Measurements from ENCODE around the gene FABP3. TPM values are rescaled to one million over a fixed set of nuclear protein-coding genes. Genes with fewer than 3 reads are reported as not detected.

The FABP3 gene
- total RNA-seq, 3 donors from 2014 or later (not counting 1 experiment from before 2014, with no cell fraction given) = not detected

DNA sequence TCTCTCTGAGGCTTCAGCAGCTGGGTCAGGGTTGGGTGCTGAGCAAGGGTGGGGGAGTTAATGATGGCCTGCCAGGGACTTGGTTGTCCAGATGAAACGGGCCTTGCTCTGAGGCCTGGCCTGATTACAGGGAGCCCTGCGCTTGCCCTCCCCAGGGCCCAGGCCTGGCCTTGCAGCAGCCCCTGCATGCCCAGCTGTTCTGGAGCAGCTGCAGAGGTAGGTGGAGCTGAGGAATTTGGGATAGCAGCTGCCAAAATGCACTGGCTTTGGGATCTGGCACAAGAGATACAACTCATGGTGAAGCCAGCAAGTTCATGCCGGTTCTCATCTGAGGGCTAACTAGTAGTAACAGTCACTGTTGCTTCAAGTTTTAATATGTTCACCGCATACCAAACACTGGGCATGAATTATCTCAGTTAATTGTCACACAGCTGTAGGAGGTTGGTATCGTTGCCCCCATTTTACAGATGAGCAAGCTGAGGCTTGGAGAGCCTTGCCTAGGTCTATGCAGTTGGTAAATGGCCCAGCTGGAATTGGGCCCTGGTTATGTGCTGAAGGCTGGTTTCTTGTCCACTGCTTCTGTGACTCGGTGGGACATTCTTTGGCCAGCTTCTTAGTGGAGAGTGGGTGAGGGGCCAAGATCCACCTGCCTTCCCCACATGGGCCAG lies 32.8 kb upstream of the FABP3 start:
- Histone ChIP-seq H3K4me1 (ENCODE audit: control insufficient read depth, insufficient read depth, low read length) (no peaks in the 10 kb centered on the region), H3K36me3 (ENCODE audit: control insufficient read depth, insufficient read depth, low read length) (no peaks in the 10 kb centered on the region), H3K27me3 (ENCODE audit: control insufficient read depth, insufficient read depth, low read length) (peaks cover under 1% of the 10 kb centered on the region), H3K4me3 (ENCODE audit: low read length) (no peak overlapping the region), H3K9me3 (ENCODE audit: control insufficient read depth, insufficient read depth, low read length) (no peaks in the 10 kb centered on the region), H3K27ac (ENCODE audit: low read length) (no peak overlapping the region)
- TF ChIP-seq, protein P1, sequence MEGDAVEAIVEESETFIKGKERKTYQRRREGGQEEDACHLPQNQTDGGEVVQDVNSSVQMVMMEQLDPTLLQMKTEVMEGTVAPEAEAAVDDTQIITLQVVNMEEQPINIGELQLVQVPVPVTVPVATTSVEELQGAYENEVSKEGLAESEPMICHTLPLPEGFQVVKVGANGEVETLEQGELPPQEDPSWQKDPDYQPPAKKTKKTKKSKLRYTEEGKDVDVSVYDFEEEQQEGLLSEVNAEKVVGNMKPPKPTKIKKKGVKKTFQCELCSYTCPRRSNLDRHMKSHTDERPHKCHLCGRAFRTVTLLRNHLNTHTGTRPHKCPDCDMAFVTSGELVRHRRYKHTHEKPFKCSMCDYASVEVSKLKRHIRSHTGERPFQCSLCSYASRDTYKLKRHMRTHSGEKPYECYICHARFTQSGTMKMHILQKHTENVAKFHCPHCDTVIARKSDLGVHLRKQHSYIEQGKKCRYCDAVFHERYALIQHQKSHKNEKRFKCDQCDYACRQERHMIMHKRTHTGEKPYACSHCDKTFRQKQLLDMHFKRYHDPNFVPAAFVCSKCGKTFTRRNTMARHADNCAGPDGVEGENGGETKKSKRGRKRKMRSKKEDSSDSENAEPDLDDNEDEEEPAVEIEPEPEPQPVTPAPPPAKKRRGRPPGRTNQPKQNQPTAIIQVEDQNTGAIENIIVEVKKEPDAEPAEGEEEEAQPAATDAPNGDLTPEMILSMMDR (IDR thresholded peaks at IDR 0.05) = no peak
- H3K4me1 Mint-ChIP-seq = no peaks in the 10 kb centered on the region
- no peak for ATAC-seq
- intact Hi-C loops (cut with micrococcal nuclease) = no loop called here
- WGBS (ENCODE audit: insufficient coverage) = 94% methylated on average over 6 of the region's 6 CpGs
- no peak overlapping the region for H3K27ac Mint-ChIP-seq
- no peak overlapping the region for H3K4me3 Mint-ChIP-seq
- peaks cover 20 to 21% of the 10 kb centered on the region in 2 donors for H3K27me3 Mint-ChIP-seq (ENCODE audit: low read depth in 2 of 2)
- DNase-seq = no peak
- no peaks in the 10 kb centered on the region for H3K9me3 Mint-ChIP-seq
- H3K36me3 Mint-ChIP-seq = no peaks in the 10 kb centered on the region

DNA sequence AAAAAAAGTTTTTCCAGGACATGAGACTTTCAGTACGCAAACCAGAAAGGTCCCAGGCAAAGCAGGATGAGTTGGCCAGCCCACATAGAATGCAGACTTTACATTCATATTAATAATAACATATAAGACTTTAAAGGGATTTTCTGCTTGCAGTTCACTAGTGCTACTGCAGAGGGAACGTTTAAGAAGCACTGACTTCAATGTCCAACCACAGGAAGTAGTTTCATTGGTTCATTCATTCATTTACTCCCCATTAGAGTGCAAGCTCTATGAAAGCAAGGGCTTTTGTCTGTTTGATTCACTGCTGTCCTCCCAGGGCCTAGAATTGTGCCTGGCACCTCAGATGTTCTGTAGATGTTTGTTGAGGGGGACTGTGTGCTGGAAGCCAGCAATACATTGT lies 28.4 kb upstream of the FABP3 start:
- TF ChIP-seq, protein P1 (IDR thresholded peaks at IDR 0.05) = no peak
- H3K9me3 ChIP-seq (ENCODE audit: control insufficient read depth, insufficient read depth, low read length) = no peaks in the 10 kb centered on the region
- H3K4me1 Mint-ChIP-seq = peaks cover 0 to 5% of the 10 kb centered on the region in 2 donors
- no peak overlapping the region for H3K4me3 ChIP-seq (ENCODE audit: low read length)
- no peaks in the 10 kb centered on the region for H3K27me3 ChIP-seq (ENCODE audit: control insufficient read depth, insufficient read depth, low read length)
- ATAC-seq (no peak), DNase-seq (no peak)
- 55% methylated on average over 2 of the region's 2 CpGs for WGBS (ENCODE audit: insufficient coverage)
- intact Hi-C loops (cut with micrococcal nuclease) = no loop called here
- no peak overlapping the region for H3K27ac ChIP-seq (ENCODE audit: low read length)
- no peak overlapping the region for H3K4me3 Mint-ChIP-seq
- H3K27me3 Mint-ChIP-seq (ENCODE audit: low read depth in 2 of 2) = peaks cover 0 to 10% of the 10 kb centered on the region in 2 donors
- H3K9me3 Mint-ChIP-seq = no peaks in the 10 kb centered on the region
- no peaks in the 10 kb centered on the region for H3K4me1 ChIP-seq (ENCODE audit: control insufficient read depth, insufficient read depth, low read length)
- H3K36me3 Mint-ChIP-seq = no peaks in the 10 kb centered on the region
- no peaks in the 10 kb centered on the region for H3K36me3 ChIP-seq (ENCODE audit: control insufficient read depth, insufficient read depth, low read length)
- H3K27ac Mint-ChIP-seq = no peak overlapping the region

DNA sequence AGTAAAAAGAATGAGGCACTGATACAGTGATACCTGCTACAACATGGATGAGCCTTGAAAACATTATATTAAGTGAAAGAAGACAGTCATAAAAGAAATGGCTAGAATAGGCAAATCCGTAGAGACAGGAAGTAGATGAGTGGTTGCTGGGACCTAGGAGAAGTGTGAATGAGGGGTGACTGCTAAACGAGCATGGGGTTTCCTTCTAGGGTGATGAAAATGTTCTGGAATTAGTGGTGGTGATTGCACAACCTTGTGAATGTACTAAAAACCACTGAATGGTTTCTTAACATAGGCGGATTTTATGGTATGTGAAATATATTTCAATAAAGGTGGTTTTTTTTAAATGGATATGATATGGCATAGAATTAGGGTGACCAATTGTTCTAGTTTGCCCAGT lies 27.5 kb upstream of the FABP3 start:
- H3K9me3 ChIP-seq (ENCODE audit: control insufficient read depth, insufficient read depth, low read length) = no peaks in the 10 kb centered on the region
- intact Hi-C loops (cut with micrococcal nuclease) = no loop called here
- ATAC-seq = no peak
- H3K27me3 Mint-ChIP-seq (ENCODE audit: low read depth in 2 of 2) = peaks cover 0 to 10% of the 10 kb centered on the region in 2 donors
- no peaks in the 10 kb centered on the region for H3K36me3 ChIP-seq (ENCODE audit: control insufficient read depth, insufficient read depth, low read length)
- no peak overlapping the region for H3K27ac Mint-ChIP-seq
- 25% methylated on average over 3 of the region's 3 CpGs for WGBS (ENCODE audit: insufficient coverage)
- peaks cover 1 to 5% of the 10 kb centered on the region in 2 donors for H3K4me1 Mint-ChIP-seq
- H3K36me3 Mint-ChIP-seq = no peaks in the 10 kb centered on the region
- DNase-seq = no peak
- no peak overlapping the region for H3K4me3 Mint-ChIP-seq
- no peaks in the 10 kb centered on the region for H3K27me3 ChIP-seq (ENCODE audit: control insufficient read depth, insufficient read depth, low read length)
- H3K27ac ChIP-seq (ENCODE audit: low read length) = no peak overlapping the region
- no peaks in the 10 kb centered on the region for H3K9me3 Mint-ChIP-seq
- no peak overlapping the region for H3K4me3 ChIP-seq (ENCODE audit: low read length)
- H3K4me1 ChIP-seq (ENCODE audit: control insufficient read depth, insufficient read depth, low read length) = no peaks in the 10 kb centered on the region
- TF ChIP-seq, protein P1 (IDR thresholded peaks at IDR 0.05) = no peak

DNA sequence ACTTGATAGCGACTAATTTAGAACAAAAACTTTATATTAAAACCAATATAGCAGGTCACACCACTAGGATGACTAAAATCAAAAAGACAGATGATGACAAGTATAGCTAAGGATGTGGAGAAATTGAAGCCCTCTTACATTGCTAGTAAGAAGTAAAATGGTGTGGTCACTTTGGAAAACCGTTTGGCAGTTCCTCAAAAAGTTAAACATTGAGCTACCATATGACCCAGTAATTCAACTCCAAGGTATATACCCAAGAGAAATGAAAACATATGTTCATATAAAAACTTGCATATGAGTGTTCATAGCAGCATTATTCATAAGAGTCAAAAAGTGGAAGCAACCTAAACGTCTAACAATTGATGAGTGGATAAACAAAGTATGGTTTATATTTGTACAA lies 27.1 kb upstream of the FABP3 start:
- no peak overlapping the region for H3K27ac Mint-ChIP-seq
- WGBS (ENCODE audit: insufficient coverage) = 20% methylated on average over 1 of the region's 3 CpGs
- H3K27me3 Mint-ChIP-seq (ENCODE audit: low read depth in 2 of 2) = peaks cover 0 to 10% of the 10 kb centered on the region in 2 donors
- Histone ChIP-seq H3K9me3 (ENCODE audit: control insufficient read depth, insufficient read depth, low read length) (no peaks in the 10 kb centered on the region), H3K27me3 (ENCODE audit: control insufficient read depth, insufficient read depth, low read length) (no peaks in the 10 kb centered on the region), H3K4me3 (ENCODE audit: low read length) (no peak overlapping the region), H3K36me3 (ENCODE audit: control insufficient read depth, insufficient read depth, low read length) (no peaks in the 10 kb centered on the region), H3K4me1 (ENCODE audit: control insufficient read depth, insufficient read depth, low read length) (peaks cover 1% of the 10 kb centered on the region), H3K27ac (ENCODE audit: low read length) (no peak overlapping the region)
- DNase-seq (no peak), ATAC-seq (no peak)
- intact Hi-C loops (cut with micrococcal nuclease) = no loop called here
- TF ChIP-seq, protein P1 (IDR thresholded peaks at IDR 0.05) = no peak
- H3K4me3 Mint-ChIP-seq = no peak overlapping the region
- H3K4me1 Mint-ChIP-seq = peaks cover 6 to 9% of the 10 kb centered on the region in 2 donors
- no peaks in the 10 kb centered on the region for H3K36me3 Mint-ChIP-seq
- no peaks in the 10 kb centered on the region for H3K9me3 Mint-ChIP-seq

Data from natural killer cell (primary cell).